HG03439 (cell line): ENCODE data around the gene CUX1.

Experiments used
- ATAC-seq: cut with Tn5 transposase; IDR thresholded peaks from one replicate; pipeline ENCODE4 v1.9.1; 2021; ENCODE audit warnings: mild to moderate bottlenecking, moderate library complexity; ENCODE audit not compliant: unreplicated experiment

The CUX1 gene

DNA sequence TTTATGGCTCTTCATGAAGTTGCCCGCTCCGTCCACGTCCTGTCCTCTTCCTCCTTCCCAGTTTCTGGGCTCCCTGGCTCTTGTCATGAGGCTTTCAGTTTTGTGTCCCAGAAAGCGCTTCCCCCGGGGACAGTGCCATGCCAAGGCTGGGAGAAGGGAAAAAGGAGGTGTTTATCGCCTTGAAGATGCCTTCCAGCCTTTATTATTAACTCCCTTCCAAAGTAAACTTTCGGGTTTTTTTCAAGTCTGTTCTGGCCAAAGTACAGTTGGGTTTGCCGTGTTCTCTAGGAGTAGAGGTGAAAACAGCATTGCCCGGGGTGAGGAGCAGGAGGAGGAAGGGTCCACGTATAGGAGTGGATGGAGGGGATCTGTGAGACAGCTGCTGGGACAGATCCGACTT lies 117.2 kb downstream of the CUX1 start:
- no peak for ATAC-seq

DNA sequence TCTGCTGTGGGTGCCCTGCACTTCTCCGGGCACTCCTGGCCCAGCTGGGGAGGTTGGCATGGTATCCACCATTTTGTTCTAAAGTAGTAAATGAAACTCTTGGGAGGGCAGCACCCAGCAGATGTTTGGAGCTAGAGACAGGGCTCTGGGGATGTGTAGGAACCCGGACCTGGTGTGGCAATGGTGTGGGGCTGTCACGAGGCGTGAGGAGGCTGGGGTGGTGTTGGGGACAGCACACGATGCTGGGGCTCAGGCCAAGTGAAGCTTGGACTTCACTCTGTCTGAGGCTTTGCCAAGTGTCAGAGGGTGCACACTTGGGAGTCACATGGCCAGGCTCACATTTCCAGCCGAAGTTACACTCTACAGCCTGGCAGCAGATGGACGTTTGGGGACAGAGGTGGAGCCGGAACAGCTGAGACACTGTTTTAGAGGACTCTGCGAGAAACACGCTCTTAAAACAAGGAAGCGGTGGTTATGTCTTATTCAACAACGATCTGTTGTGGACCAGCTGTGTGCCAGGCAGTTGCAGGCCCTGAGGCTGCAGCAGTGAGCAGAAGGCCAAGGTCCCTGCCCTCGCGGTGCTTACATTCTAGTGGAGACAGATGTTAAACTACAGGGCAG lies 118.2 kb downstream of the CUX1 start:
- no peak for ATAC-seq

DNA sequence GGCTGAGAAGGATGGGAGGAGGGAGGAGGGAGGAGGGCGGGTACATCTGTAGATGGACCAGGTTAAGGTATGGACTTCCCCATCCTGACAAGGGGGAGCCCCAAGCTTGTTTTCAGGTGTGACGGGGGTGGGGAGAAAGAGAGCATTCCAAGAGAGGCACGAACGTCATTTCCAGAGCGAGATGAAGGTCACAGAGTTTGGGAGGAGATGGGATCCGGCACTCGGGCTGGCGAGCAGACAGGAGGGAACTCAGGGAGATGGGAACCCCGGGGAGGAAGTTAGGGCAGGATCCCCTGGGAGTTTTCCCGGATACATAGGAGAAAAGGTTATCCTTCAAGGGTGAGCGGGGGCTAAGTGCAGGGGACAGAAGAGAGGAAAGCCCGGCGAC lies 118.8 kb downstream of the CUX1 start:
- ATAC-seq: no peak

DNA sequence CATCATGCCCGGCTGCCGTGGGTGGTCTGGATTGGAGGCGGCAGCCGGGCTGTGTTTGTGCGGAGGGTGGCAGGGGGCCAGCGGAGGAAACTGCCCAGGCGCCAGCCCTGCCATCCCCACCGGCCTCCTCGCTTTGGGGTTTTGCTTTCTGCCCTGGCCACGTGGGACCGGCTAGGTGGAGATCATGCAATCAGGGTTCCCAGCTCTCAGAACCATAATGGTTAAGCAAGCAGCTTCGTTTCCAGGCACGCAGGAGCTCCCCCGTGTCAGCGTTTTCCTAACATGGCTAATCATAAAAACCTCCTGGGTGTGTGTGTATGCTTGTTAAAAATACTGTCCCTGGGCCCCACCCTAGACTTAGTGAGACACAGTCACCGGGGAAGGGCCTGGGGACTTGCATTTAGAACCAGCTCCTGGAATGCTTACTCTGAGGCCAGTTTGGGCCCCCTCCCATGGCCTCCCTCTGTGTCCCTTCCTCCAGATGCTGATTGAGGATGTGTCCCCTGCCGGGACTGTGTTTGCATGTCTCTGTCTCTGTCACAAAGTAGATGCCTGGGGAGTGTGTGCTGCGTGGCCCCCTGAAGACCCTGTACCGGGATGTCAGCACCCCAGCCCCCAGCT lies 119.3 kb downstream of the CUX1 start:
- ATAC-seq: no peak

DNA sequence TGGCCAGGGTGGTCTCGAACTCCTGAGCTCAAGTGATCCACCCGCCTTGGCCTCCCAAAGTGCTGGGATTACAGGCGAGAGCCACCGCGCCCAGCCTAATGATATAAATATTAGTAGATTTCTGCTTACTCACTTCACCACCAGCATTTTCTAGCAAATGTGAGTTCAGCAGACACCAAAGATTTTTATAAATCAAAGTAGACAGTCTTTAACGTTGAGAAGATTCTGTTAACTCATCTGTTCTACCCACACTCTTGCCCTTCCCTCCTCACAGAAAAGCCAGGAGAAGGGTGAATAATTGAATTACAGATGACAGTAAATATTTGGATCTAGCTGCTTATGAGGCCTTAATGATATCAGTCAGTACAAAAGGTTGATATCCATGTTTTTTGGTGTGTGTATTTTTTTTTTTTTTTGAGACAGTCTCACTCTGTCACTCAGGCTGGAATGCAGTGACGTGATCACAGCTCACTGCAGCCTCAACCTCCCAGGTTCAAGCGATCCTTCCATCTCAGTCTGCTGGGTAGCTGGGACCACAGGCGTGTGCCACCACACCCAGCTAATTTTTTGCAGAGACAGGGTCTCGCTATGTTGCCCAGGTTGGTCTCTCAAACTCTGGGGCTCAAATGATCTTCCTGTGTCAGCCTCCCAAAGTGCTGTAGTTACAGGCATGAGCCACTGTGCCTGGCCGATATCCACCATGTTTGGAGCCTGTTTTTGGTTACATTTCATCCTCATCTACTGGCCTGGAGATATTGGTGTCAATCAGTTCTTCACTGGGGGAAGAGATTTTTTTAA lies 120.5 kb downstream of the CUX1 start:
- ATAC-seq: no peak

DNA sequence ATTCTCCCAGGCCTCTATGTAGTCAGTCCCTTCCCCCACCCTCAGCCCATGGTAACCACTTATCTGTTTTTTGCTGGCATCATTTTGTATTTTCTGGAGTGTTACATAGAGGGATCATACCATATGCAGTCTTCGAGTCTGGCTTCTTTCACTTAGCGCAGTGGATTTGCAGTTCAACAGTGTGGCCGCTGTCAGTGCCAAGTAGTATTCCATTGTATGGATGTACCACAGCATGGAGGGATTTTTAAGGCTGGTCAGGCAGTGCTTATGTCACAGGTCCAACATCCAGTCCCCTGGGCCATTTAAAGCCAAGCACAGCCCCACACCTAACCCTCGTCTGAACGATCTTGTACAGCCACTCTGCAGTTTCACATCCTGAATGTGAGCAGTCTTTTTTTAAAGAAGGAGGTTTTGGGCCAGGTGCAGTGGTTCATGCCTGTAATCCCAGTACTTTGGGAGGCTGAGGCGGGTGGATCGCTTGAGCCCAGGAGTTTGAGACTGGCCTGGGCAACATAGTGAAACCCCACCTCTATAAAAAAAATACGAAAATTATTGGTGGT lies 121.8 kb downstream of the CUX1 start:
- no peak for ATAC-seq

DNA sequence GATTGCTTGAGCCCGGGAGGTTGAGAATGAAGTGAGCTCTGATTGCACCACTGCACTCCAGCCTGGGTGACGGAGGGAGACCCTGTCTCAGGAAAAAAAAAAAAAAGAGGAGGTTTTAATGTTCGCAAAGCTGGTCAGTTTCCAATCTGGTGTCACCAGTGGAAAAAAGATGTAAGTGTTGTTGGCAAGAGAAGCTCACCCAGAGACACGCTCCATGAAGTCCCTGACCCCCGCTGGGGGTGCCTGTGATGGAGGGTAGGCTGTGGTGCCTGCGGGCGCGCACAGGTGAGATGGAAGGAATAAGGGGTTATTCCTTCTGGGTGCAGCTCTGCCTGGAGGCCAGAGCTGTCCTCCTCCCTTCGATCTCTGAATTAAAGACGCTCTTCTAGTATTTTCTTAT lies 122.7 kb downstream of the CUX1 start:
- no peak for ATAC-seq

DNA sequence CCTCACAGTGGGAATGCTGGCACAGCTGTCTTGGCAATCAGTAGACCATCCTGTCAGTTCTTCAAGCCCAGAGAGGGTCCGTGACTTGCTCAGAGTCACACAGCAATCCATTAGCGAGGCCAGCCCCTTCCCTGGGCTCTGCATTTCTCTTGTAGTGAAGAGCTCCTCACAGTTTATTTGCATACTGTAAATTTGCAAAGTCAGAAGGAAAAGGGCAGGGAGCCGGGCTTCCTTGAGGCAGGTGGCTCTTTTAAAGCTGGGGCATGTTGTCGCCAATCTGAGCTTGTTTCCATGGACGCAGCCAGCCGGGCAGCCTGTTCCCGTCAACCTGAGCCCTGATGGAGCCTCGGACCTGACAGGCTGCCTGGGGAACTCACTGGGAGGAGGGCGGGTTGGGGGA lies 123.4 kb downstream of the CUX1 start:
- no peak for ATAC-seq

DNA sequence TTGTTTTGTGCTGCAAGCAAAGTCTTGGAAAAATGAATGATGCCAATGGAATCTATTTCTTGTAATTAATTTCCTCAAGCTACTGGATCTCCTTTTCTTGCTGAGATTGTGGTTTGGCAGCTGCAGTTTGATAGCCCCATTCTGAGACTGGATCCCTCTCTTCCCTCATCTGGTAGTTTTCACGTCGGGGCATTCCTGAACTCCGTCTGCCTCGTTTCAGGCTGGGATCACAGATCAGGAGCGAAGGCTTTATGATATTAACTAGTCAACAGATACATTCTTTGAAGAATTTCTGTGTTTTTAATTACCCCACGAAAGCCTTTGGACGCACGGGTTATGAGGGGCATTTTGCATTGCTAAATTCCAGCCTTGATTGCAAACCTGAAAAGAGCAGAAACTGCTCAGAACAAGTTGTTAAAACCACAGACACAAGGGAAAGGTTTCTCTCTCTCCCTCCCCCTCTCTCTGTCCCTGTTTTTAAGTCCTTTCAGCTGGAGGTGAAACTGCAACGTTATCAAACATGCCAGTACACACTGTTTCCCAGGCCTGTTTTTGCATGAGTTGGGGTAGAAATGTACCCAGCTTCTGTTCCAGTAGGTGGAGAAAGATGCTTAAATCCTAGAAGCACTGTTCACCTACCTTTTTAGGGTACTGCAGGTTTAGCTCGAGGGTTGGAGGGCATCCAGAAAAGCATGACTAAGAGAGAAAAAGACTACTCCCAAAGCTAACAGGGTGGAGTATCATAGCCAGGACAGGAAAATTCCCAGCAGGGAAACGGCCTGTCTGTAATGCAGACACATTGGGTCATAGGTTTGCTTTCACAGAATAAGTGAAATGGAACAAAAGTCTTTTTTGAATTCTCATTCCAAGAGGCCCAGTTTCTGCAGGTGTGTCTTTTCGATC lies 124.3 kb downstream of the CUX1 start:
- ATAC-seq: no peak

DNA sequence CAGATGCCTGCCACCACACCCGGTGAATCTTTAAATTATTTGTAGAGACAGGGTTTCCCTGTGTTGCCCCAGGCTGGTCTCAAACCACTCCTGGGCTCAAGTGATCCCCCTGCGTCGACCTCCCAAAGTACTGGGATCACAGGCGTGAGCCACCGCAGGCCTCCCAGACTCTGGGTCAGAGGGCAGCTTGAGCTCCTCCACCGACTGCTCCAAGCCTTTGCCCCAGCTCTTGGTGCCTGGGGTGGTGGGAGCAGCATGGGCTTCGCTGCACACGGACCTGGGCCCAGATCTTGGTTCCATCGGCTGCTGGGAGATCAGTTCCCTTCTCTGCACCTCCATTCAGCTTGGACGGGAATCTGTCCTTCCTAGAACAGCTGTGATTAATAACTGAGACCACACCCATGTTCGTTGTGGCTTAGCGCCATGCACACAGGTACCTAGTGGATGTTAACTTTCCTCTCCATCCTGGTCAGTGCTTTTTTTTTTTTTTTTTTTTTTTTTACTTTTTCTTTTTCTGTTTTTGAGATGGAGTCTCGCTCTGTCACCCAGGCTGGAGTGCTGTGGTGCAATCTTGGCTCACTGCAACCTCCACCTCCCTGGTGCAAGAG lies 125.3 kb downstream of the CUX1 start:
- ATAC-seq: no peak

DNA sequence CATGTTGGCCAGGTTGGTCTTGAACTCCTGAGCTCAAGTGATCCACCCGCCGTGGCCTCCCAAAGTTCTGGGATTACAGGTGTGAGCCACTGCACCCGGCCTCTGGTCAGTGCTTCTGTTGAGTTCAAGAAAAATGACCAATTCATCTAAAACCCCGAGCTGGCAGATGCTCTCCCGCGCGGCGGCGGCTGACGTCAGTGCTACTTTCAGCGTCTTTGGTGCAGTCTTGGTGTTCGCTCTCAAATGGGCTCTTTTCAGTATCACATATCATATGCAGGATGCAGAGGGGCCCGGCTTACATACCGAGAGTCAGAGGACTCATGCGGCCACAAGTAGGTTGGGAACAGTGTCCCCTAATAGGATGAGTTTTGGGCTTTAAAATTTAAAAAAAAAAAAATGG lies 125.9 kb downstream of the CUX1 start:
- no peak for ATAC-seq

DNA sequence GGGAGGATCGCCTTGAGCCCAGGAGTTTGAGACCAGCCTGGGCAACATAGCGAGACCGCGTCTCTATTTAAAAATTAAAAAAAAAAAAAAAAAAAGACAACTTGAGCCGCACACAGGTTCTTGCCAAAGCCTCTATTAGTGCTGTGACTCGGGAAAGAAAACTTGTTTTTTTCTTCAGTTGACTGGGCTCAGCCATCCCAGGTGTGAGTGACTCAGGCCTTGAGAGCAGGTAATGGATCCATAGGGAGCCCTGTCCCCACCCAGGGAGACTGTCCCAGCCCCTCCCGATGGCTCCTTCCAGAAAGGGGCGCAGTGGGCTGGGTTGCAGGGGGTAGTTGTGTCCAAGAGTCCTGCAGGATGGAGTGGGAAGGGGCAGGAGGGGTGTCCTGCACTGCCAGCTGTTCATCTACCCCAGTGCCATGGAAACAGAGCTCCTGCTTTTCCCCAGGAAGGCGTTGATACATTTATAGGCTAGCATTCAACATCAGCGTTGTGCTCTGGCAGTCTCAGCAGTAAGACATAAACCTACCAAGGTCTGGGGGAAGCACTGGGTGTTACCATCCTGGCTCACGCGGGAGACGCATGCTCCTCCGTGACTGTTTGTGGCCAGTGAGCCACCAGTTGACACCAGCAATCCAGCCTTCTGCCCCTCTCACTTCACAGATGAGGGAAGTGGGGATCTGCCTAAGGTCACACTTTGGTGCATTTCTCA lies 126.6 kb downstream of the CUX1 start:
- ATAC-seq: no peak

DNA sequence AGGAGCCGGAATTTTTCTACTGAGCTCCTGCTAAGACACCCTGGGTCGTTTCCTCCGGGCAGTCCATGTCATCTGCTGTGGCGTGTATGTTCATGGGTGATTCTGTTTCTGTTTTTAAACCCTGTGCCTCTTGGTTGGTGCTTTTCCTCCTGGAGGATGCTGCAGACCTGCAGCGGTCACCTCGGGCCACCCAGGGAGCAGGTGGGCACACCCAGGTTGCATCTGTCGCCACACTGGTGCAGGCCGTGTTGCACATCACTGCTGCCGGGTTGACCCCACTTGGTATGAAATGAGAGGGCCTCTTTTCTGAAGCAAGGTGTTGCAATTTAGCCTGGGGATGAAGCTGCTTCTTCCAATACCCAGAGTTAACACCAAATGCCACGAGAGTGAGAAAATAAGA lies 127.2 kb downstream of the CUX1 start:
- ATAC-seq: no peak

DNA sequence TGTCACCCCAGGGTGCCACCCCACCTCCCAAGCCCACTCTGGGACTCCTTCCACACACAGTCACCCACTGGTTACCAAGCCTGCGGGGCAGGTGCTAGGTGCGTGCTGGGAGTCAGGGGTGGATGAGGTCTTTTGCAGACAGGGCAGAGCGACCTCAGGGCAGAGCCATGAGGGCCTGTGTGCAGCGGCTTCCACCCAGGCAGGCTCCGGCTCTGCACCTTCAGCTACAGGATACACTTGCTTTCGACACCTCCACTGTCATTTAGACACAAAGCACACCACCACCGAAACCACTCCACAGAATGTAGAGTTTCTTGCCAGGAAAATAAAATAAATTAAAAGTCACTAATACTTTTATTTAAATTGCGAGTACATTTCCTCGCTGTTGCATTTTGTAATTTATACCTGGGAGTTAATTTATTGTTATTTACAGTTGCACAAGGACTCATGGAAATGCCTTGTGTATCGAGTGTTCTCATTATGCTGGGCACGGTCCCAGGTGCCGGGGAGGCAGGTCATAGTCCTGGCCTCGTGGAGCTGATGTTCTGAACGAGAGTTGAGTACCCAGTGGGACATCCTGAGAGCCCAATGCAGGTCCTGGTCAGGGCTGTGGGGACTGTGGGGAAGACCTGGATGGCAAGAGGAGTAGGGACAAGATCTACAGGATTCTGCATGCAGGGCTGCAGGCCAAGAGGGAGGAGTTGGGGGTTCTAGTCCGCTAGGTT lies 127.8 kb downstream of the CUX1 start:
- ATAC-seq: no peak

DNA sequence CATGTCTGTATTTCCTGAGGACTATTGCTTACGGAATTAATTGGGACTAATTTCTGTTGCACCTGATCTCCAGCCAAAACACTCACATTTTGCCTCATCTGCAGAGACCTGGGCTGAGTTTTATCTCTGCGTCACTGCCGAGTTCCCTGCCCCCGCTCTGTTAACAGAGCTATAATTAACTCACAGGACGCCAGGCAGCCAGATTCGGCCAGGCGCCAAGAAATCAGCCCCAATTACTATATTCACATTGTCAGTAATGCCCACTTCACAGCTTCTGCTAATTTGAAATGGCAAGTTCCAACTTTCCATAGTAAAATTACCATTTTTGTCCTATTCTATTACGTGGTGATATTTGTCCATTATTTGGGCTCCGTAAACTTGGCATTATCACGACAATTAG lies 130.5 kb downstream of the CUX1 start:
- ATAC-seq: no peak

DNA sequence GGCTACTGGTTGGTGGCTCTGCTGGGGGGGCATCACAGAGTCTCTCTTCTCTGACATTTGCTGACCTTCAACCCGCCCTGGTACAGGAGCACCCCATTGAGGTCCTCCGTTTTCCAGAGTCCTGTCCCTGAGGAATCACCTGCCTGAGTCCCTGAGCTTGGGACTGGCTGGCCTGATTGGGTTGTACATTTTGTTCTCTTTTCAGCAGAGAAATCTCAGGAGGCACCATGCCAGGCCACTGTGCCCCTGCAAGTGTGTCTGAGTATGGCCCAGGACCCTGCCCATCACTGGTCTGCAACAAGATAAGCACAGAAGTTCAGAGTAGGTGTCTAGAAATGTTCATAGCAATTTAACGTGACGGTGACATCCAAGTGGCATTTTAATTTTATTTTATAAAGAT lies 131.2 kb downstream of the CUX1 start:
- no peak for ATAC-seq

DNA sequence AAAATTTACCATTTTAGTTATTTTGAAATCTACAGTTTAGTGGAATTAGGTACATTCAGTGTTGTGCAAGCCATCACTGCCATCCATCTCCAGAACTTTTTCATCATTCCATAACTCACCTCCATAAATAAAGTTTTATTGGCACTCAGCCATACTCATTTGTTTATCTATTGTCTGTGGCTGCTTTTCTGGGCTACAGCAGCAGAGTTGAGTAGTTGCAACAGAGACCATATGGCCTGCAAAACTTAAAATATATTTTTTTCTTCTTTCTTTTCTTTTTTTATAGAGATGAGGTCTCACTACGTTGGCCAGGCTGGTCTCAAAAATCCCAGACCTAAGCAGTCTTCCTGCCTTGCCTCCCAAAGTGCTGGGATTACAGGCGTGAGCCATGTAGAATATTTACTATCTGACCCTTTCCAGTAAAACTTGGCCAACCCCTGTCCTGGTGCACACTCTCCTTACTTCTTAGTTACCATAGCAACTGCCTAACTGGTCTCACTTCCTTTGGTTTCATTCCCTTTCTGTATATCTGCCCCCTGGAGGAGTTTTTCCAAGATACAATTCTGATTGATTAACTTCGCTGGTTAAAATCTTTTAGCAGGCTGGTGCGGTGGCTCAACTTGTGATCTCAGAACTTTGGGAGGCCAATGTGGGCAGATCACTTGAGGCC lies 133.2 kb downstream of the CUX1 start:
- ATAC-seq: no peak

DNA sequence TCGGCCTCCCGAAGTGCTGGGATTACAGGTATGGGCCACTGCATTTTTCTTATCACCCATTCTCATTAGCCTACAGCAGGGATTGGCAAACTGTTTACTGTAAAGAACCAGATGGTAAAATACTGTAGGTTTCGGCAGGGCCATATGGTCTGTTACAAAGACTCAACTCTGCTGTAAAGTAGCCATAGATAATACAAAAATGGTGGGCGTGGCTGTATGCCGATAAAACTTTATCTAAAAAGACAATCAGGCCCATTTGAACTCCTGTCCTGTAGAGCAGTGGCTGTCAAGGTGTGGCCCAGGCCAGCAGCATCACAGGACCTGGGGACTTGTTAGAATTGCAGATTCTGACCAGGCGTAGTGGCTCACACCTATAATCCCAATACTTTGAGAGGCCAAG lies 134.3 kb downstream of the CUX1 start:
- no peak for ATAC-seq
